Activated CD8-positive, alpha-beta T cell treated with anti-CD3 and anti-CD28 coated beads for 36 hours (primary cell): ENCODE data around the gene HSPB9. TPM values are rescaled to one million over a fixed set of nuclear protein-coding genes. Genes with fewer than 3 reads are reported as not detected.

ENCODE experiments used
- ATAC-seq: fragments of 200-7000 bp; cut with Tn5 transposase; one replicate; pipeline ENCODE4 v1.10.0; 2021; ENCODE audit warnings: mild to moderate bottlenecking, moderate library complexity
- CTCF ChIA-PET: fragments of 350-600 bp; sonication (Branson Sonifier 250); formaldehyde crosslinking; loops from one replicate; lab custom pipeline; 2021; ENCODE audit warnings: antibody characterized with exemption; lab: Charles Lee
- POLR2A ChIA-PET: fragments of 350-600 bp; sonication (Branson Sonifier 250); formaldehyde crosslinking; loops from one replicate; lab custom pipeline; 2021; ENCODE audit warnings: antibody characterized with exemption; lab: Charles Lee
- DNase-seq: peaks from one replicate; pipeline ENCODE4 v3.0.0-alpha.2; 2020
- H3K27ac Mint-ChIP-seq: one replicate; pipeline ENCODE4 v1.8.0; 2021; ENCODE audit warnings: mild to moderate bottlenecking, mixed read lengths
- H3K27me3 Mint-ChIP-seq: one replicate; pipeline ENCODE4 v1.8.0; 2021; ENCODE audit warnings: mixed read lengths
- H3K36me3 Mint-ChIP-seq: one replicate; pipeline ENCODE4 v1.8.0; 2021; ENCODE audit warnings: low read depth, mixed read lengths
- H3K4me1 Mint-ChIP-seq: one replicate; pipeline ENCODE4 v1.8.0; 2021; ENCODE audit warnings: low read depth, mixed read lengths
- H3K4me3 Mint-ChIP-seq: one replicate; pipeline ENCODE4 v1.8.0; 2021; ENCODE audit warnings: mild to moderate bottlenecking, moderate library complexity, mixed read lengths
- H3K9me3 Mint-ChIP-seq: one replicate; pipeline ENCODE4 v1.8.0; 2021; ENCODE audit warnings: mixed read lengths
- CTCF ChIP-seq: fragments of 200-600 bp; IDR thresholded peaks from one replicate; pipeline ENCODE4 v1.8.0; 2022; ENCODE audit warnings: antibody characterized with exemption, mild to moderate bottlenecking
- intact Hi-C: fragments of 100-400 bp; cut with micrococcal nuclease; formaldehyde crosslinking; loops from one replicate; pipeline ENCODE4 v1.10.0; 2022
- total RNA-seq, 2 experiments: library from RNA; stranded (reverse); gene quantifications; one replicate each; pipeline ENCODE4 v1.2.3, GENCODE V29; 2021

Gene HSPB9
- total RNA-seq, 2 experiments from 2014 or later, result 0.41 TPM; not detected in 1

DNA sequence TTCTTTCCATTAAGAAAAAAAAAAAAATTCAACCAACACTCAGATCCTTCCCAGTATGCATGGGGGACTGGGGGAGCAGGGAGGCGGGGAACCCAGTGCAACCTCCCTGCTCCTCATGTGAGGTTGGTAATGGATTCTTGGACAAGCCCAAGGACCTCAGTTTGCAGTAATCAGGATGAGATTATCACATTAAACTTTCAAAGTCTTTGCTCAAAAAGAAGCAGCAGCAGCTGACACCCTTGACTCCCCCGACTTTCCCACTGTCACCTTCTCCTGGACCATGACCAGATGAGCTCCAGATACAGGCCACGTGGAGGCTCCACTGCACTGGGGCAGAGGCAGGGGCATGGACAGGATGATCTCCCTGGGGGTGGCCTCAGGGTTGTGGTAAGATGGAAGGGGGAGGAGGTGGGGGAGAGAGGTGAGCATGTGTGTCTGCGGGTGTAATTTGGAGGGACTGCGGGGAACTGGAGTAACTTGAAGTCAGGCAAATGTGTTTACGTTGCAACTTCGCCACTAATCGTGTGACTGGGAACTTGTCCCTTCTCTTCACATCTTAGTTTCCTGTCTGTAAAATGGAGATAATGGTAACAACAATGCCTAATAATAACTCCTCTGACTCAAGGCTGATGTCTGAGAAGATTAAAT, 44.1 kb upstream of the HSPB9 start:
- DNase-seq, result no peak
- no peak overlapping the region for H3K27ac Mint-ChIP-seq
- ChIA-PET CTCF (no interaction called here), POLR2A (no interaction called here)
- no peak overlapping the region for H3K4me3 Mint-ChIP-seq
- H3K36me3 Mint-ChIP-seq, result no peaks in the 10 kb centered on the region
- H3K27me3 Mint-ChIP-seq, result peaks cover 4% of the 10 kb centered on the region
- intact Hi-C loops, result no loop called here
- no peak for TF ChIP-seq CTCF
- no peak for ATAC-seq
- H3K4me1 Mint-ChIP-seq, result no peaks in the 10 kb centered on the region
- H3K9me3 Mint-ChIP-seq, result no peaks in the 10 kb centered on the region

GRCh38 chr17:42079541-42079940, 43.1 kb upstream of the HSPB9 start:
- ChIA-PET CTCF (interaction anchor here (0.9 to 1.9 kb wide), 3 partner anchors 8 to 17 kb away, joined by 3 to 6 read pairs (median 6); no protein-coding TSS in a partner anchor), POLR2A (no interaction called here)
- DNase-seq (no peak), ATAC-seq (no peak)
- intact Hi-C loops, result no loop called here
- no peak overlapping the region for H3K27ac Mint-ChIP-seq
- no peaks in the 10 kb centered on the region for H3K4me1 Mint-ChIP-seq
- H3K27me3 Mint-ChIP-seq, result no peaks in the 10 kb centered on the region
- H3K4me3 Mint-ChIP-seq, result no peak overlapping the region
- H3K36me3 Mint-ChIP-seq, result no peaks in the 10 kb centered on the region
- TF ChIP-seq CTCF, result no peak
- H3K9me3 Mint-ChIP-seq, result no peaks in the 10 kb centered on the region

DNA sequence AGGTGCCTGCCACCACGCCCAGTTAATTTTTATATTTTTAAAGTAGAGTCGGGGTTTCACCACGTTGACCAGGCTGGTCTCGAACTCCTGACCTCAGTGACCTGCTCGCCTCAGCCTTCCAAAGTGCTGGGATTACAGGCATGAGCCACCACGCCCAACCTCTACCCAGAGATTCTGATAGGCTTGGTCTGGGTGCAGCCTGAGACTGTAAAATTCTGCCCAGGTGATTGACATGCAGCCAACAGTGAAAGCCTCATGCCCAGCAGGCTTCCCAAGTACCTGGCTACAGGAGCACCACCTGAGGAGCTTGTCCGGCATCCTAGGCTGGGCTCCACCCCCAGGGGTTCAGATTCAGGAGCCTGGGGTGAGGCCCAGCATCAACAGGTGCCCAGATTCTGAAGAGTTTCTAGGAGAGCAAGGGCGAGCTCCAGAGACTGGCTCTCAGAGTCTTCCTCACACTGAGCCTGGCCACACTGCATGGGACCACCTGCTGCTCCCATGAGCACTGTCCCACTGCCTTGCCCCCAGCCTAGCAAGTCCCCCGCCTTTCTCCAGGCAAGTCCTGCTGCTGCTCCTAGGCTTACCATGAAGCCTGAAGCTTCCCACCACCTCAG, 41.0 kb upstream of the HSPB9 start:
- CTCF ChIA-PET, result interaction anchor here (1.2 kb wide), 1 partner anchor 16 kb away, joined by 3 read pairs; no protein-coding TSS in a partner anchor
- no peak overlapping the region for H3K4me3 Mint-ChIP-seq
- no peaks in the 10 kb centered on the region for H3K9me3 Mint-ChIP-seq
- intact Hi-C loops, result no loop called here
- H3K36me3 Mint-ChIP-seq, result no peaks in the 10 kb centered on the region
- H3K27ac Mint-ChIP-seq, result no peak overlapping the region
- POLR2A ChIA-PET, result no interaction called here
- no peak for TF ChIP-seq CTCF
- H3K27me3 Mint-ChIP-seq, result no peaks in the 10 kb centered on the region
- H3K4me1 Mint-ChIP-seq, result no peaks in the 10 kb centered on the region
- ATAC-seq, result no peak
- no peak for DNase-seq

DNA sequence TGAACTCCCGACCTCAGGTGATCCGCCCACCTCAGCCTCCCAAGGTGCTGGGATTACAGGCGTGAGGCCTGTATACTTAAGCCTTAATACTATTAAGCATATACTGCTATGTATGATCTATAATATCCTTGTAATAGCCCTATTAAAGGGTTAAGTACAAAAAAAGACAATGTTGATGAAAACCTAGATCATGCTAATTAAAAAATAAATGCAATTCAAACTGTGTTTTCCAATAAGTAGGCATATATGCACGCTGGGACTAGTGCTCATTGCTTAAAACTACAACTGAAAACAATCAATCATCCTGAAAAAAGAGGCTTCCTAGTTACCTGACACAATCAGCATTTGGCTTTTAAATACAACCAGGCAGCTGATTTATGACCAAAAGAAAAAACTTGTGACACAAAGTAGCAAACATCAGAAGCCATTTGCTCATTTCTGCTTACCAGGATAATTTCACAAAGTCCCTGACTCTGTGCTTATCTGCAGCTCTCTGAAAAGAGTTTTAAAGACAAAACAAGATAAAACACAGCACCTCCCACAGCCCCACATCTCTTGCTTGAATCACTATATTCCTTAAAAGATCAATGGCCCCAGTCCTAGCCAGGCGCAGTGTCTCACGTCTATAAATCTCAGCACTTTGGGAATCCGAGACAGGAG, 35.4 kb upstream of the HSPB9 start:
- intact Hi-C loops, result no loop called here
- TF ChIP-seq CTCF, result no peak
- ChIA-PET POLR2A (interaction anchor here (0.7 kb wide), 1 partner anchor 68 kb away, joined by 3 read pairs; no protein-coding TSS in a partner anchor), CTCF (interaction anchor here (0.7 to 1.2 kb wide), 2 partner anchors 14 to 20 kb away, joined by 3 to 5 read pairs; no protein-coding TSS in a partner anchor)
- H3K4me1 Mint-ChIP-seq, result no peaks in the 10 kb centered on the region
- peaks cover 1% of the 10 kb centered on the region for H3K27me3 Mint-ChIP-seq
- ATAC-seq (no peak), DNase-seq (no peak)
- H3K9me3 Mint-ChIP-seq, result no peaks in the 10 kb centered on the region
- H3K4me3 Mint-ChIP-seq, result no peak overlapping the region
- H3K27ac Mint-ChIP-seq, result no peak overlapping the region
- no peaks in the 10 kb centered on the region for H3K36me3 Mint-ChIP-seq
